Measurements from ENCODE around the gene KLK4.

KLK4 gene

GRCh38 chr19:50877338-50877737 is 33.9 kb downstream of the KLK4 start:
- no peak for DNase-seq

- peak; percentile 66 for DNase-seq
These were observed 34.7 kb downstream of the KLK4 start for GRCh38 chr19:50876456-50876855.

GRCh38 chr19:50875795-50876422 is 35.3 kb downstream of the KLK4 start:
- no peak for DNase-seq

GRCh38 chr19:50874211-50874610 is 37.0 kb downstream of the KLK4 start:
- DNase-seq = no peak

- no peak for DNase-seq
These were observed 38.1 kb downstream of the KLK4 start, which contains the start of gene KLK2 for GRCh38 chr19:50873056-50873455. KLK2 (plus strand) TSS chr19:50873439; CDS start chr19:50873474, 35 bp downstream.

GRCh38 chr19:50870417-50871089 is 40.6 kb downstream of the KLK4 start:
- no peak for DNase-seq

- DNase-seq = no peak
These were observed 41.7 kb downstream of the KLK4 start for GRCh38 chr19:50869479-50869878.

- DNase-seq = no peak
These were observed 49.5 kb downstream of the KLK4 start for GRCh38 chr19:50861496-50862286.

- no peak for DNase-seq
These were observed 50.2 kb downstream of the KLK4 start for GRCh38 chr19:50861010-50861409.

GRCh38 chr19:50859849-50860248 is 51.3 kb downstream of the KLK4 start:
- no peak for DNase-seq

GRCh38 chr19:50858886-50859285 is 52.3 kb downstream of the KLK4 start:
- DNase-seq = no peak

GRCh38 chr19:50857366-50857765 is 53.8 kb downstream of the KLK4 start:
- no peak for DNase-seq

All from DMS 273 treated with DMSO at 0.1 percent for 48 hours (cell line).